GM19099 (cell line): ENCODE data around the gene ERVK3-1.

Experiments
- POLR2A ChIP-seq: IDR thresholded peaks from 3 replicates; pipeline ENCODE4 v1.6.1; 2011; ENCODE audit warnings: low read depth; ENCODE audit not compliant: insufficient read length; ENCODE audit errors: extremely low read depth

The ERVK3-1 gene, protein sequence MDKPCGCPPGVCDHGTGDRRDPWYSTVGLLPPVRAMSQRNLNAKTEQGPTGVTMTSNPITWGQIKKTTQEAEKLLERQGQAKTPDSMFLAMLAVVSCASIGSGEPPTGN

DNA sequence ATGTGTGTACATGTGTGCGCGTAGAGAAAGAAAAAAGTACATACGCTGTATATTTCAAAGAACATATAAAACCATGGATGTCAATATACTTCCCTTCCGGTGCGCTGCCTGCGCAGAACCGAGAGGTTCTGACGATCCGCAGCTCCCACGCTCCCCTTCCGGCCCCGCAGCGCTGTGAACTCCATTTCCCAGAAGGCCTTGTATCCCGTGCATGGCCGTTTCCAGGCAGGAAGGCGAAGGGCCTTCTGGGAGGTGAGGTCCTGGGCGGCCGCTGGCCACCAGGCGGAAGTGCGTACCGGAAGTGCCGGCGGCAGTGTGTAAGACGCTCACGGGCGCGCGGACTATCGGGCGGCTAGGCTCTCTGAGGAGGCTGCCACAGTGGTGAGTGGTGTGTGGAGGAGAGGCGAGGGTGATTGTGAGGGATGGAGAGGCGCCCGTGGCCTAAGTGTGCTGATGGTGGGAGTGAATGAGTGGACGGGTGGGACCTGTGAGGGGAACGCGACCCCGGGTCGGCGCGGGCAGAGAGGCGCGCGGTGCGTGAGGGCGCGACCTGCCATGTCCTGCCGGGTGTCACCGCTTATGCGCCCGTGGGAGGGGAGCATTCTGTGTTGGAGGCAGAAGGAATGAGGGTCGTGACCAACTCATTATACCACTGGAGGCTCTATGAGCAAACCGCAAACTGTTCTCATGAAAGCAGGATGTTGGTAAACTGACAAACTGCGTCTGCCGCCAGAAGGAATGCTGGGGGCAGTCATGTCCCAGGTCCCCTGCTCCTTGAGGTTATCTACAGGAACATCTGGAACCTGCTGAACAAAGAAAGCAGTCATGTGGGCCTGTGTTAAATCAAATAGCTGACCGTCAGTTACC lies at the start of gene ERVK3-1:
Gene ERVK3-1 (plus strand): TSS at position 313 of the 867 bp plus-strand sequence. CDS start 6,792 bp downstream, outside the sequence.
- TF ChIP-seq POLR2A: peak; percentile 98

DNA sequence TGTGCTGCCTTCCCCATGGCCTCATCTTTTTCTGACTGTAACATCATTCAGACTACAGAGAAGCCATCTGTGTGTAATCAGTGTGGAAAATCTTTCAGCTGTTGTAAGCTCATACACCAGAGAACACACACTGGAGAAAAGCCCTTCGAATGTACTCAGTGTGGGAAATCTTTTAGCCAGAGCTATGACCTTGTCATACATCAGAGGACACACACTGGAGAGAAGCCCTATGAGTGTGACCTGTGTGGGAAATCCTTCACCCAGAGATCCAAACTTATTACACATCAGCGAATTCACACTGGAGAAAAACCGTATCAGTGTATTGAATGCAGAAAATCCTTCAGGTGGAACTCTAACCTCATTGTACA lies 43.6 kb upstream of the ERVK3-1 start:
- no peak for TF ChIP-seq POLR2A

DNA sequence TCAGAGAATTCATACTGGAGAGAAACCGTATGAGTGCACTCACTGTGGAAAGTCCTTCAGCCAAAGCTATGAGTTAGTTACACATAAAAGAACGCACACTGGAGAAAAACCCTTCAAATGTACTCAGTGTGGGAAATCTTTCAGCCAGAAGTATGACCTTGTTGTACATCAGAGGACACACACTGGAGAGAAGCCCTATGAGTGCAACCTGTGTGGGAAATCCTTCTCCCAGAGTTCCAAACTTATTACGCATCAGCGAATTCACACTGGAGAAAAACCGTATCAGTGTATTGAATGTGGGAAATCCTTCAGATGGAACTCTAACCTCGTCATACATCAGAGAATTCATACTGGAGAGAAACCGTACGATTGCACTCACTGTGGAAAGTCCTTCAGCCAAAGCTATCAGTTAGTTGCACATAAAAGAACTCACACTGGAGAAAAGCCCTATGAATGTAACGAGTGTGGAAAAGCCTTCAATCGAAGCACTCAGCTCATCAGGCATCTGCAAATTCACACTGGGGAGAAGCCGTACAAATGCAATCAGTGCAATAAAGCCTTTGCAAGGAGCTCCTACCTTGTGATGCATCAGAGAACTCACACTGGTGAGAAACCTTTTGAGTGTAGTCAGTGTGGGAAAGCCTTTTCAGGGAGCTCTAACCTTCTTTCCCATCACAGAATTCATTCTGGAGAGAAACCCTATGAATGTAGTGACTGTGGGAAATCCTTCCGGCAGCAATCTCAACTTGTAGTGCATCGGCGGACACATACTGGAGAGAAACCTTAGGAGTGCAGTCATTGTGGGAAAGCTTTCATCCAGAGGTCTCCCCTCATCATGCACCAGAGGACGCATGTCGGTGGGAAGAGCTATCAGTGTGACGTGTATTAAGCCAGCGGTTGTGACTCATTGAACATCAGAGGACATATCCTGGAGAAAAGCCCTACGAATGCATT lies 42.9 kb upstream of the ERVK3-1 start:
- TF ChIP-seq POLR2A: no peak

DNA sequence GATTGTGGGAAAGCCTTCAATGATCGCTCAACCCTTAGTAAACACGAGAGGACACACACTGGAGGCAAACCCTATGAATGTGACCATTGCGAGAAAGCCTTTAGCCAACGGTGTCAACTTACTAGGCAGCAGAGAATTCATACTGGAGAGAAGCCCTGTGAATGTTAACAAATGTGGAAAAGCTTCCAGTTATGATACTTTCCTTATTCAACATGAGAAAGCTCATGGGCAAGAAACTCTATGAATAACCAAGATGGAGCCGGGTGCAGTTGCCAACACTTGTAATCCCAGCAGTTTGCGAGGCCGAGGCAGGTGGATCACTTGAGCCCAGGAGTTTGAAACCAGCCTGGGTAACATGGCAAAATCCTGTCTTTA lies 42.3 kb upstream of the ERVK3-1 start:
- TF ChIP-seq POLR2A: no peak

DNA sequence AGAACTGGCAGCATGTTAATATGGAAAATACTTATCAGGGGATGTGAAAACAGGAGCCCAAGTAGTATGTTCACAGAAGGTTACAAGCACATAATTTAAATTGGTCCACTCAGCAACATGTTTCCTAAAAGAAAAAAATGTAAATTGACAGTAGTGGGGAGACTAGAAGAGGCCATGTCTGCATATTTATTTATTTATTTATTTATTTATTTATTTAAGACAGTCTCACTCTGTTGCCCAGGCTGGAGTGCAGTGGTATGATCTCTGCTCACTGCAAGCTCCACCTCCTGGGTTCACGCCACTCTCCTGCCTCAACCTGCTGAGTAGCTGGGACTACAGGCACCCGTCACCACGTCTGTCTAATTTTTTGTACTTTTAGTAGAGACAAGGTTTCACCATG lies 40.1 kb upstream of the ERVK3-1 start:
- no peak for TF ChIP-seq POLR2A

DNA sequence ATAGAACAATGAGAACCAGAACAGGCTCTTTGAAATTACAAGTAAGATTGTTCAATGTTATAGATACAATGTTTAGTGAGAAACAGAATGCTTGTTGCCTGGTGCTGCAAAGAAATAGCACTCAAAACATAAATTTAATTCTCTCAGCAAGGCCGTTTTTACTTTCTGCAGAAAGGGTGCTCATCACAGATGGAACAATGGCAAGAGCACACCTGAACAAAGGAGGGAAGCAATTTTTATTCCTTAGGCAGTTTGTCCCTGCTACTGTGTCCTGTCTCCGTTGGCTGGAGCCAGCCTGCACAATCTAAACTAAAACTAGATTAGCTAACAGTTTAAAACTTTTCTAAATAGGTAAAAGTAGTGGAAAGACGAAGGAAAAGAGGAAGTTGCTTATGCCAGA lies 36.8 kb upstream of the ERVK3-1 start:
- no peak for TF ChIP-seq POLR2A

DNA sequence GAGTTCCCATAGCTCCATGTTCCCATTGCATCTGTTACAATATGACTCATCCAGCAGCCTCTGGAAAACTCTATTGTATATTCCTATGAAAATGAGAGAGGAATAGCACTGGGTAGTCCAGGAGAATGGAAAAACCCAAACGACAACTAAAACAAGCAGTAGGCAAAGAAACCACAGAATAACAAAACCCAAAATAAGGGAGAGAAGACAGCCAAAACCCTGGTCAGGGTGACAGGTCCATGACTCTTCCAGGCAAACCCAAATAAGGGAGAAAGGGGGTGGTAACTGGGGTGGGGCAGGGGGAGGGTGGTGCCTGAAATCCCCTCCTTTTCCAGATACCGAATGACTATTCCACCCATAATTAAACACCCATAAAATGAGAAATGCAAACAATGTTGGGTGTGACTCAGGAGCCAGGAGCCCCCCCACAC lies 30.4 kb upstream of the ERVK3-1 start:
- no peak for TF ChIP-seq POLR2A

DNA sequence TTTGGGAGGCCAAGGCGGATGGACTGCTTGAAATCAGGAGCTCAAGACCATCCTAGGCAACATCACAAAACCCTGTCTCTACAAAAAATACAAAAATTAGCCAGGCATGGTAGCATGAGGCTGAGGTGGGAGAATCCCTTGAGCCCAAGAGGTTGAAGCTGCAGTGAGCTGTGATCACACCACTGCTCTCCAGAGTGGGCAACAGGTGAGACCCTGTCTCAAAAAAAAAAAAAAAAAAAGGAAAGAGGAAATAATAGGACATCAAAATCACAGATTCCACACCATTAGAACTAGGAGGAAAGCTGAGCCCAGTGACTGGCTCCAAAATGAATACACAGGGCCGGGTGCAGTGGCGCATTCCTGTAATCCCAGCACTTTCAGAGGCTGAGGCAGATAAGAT lies 29.6 kb upstream of the ERVK3-1 start:
- no peak for TF ChIP-seq POLR2A

DNA sequence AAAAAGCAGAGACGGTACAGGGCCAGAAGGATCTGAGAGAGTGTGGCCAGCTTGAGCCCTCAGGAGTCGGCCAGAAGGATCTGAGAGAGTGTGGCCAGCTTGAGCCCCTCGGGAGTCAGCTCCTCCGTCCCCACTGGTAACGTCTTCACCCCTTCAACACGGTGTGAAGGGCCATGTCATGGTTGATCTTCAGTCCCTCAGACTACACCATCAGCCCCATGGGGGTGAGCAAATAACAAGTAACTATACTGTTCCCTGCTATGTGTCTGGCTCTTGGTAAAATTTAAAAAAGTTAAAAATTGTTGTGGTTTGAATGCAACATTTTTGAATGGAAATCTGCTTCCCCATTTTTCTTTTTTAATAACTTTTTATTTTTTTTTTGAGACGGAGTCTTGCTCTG lies 28.0 kb upstream of the ERVK3-1 start:
- no peak for TF ChIP-seq POLR2A

DNA sequence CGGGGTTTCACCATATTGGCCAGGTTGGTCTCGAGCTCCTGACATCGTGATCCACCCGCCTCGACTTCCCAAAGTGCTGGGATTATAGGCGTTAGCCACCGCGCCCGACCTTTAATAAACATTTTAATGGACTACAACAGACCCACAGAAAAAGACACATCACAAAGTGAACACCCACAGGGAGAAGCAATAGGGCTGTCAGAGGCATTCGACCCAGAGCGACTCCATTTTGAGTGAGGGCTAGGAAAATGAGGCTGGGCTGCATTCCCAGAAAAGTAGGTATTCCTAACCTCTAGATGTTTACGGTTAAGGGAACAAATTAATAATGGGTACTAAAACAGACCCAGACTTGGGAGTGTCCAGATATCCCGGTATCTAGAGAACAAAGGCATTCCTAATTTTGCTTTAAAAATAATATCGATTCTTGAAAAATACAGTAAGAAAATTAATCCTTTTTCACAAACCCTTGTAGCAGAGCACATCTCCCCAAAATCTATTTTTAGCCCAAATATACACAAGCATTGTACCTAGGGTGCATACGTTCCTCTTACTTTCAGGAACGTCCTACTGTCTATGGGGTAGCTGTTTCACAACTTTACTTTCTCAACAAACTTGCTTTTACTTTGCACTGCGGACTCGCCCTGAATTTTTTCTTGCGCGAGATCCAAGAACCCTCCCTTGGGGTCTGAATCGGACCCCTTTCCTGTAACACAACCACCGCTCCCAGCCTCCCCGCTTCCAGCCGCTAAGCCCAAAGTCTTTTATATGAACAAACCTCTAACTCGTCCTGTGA lies 27.2 kb upstream of the ERVK3-1 start:
- TF ChIP-seq POLR2A: no peak

DNA sequence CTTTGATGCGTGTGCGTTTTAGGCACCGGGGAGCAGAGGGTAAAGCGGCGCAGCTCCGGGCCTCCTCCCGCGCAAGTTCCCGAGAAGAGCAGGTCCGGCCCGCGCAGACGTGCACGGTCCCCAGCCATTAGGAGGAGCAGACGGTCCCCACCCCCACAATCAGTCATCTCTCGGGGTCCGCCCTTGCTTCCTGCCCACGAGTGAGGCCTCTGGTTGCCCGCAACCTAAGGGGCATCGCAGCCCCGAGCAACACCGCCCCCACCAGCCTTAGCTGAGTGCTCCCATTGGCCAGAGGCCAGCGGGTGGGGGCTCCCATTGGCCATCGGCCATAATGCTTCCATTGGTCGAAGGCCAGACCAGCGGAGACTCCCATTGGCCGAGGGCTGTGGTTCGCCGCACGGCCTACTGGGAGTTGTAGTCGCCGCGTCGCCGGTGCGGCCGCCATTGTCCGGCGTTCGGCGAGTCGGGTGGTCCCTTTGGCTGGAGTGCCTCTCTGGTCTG lies 26.6 kb upstream of the ERVK3-1 start, which contains the start of gene ZNF8:
Gene ZNF8 (plus strand): TSS at position 415 of the 501 bp plus-strand sequence. CDS start 127 bp downstream, outside the sequence.
- peak; percentile 84 for TF ChIP-seq POLR2A

DNA sequence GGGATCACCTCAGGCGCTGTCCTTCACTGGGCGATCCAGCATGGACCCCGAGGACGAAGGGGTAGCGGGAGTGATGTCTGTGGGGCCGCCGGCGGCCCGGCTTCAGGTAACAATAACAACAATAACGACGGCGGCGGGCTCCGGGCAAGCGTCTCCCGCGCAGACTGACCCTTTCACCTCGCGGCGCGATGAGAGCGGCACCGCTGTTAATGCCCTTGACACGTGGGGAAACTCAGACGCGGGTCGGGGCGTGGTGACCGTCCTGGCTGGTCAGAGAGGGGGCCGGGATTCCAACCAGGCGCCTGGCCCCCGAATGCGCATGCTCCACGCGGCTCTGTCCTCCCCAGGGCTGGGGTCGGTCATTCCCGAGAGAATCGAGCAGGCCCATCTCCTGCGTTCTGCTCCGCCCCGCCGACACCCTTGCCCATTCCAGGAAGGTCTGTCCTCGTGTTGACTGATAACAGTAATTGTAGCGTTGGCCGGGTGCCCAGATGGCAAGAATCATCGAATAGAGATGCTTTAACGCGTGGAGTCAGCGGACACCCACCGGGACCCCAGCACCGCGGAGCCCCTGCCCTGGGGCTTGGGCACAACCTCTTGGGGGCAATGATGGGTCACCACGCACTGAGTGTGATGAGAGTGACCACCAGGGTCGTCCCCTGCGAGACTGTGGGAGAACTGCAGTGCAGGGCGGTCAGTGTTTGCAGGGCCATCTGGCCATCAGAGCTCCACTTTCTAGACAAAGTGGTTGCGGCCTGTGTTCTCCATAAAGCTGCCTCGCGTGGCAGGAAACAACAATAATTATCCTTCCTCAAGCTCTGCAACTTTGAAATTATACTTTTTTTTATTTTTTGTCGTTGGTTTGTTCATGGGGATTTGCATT lies 25.9 kb upstream of the ERVK3-1 start:
- no peak for TF ChIP-seq POLR2A

DNA sequence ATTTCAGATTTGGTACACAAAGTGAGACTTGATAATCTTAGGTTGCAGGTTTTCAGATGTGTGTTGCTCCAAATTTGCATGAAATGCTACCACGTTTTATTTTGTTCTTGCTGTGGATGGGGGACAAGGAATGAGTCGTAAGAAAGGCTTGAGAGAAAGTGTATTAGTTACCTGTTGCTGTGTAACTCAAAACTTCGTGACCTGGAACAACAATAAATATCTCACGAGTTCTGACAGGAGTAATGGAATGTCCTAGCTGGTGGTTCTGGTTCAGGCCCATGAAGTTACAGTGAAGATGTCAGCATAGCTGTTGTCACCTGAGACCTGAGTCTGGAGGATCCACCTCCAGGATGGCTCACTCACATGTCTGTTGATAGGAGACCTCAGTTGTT lies 25.3 kb upstream of the ERVK3-1 start:
- no peak for TF ChIP-seq POLR2A
